WERI-Rb-1 (cell line): Measurements from ENCODE around the gene ALS2.

Experiments used
- DNase-seq: peaks from one replicate; pipeline ENCODE4 v3.0.0-alpha.2; 2020
- H3K27ac ChIP-seq: fragments of 250-450 bp; sonication (Bioruptor Pico); 2 replicates; pipeline ENCODE4 v1.5.1; 2020; ENCODE audit warnings: mild to moderate bottlenecking, moderate library complexity
- H3K27me3 ChIP-seq: fragments of 250-450 bp; sonication (Bioruptor Pico); 2 replicates; pipeline ENCODE4 v1.5.1; 2021; ENCODE audit warnings: mild to moderate bottlenecking, low read depth, moderate library complexity; ENCODE audit not compliant: insufficient read depth, severe bottlenecking
- H3K36me3 ChIP-seq: fragments of 250-450 bp; sonication (Bioruptor Pico); 2 replicates; pipeline ENCODE4 v1.5.1; 2020; ENCODE audit warnings: mild to moderate bottlenecking, moderate library complexity
- H3K4me3 ChIP-seq: 2 replicates; pipeline ENCODE4 v1.5.1; 2011; ENCODE audit warnings: low read depth, mild to moderate bottlenecking, control low read depth, low read length
- H3K9me3 ChIP-seq: fragments of 250-450 bp; sonication (Bioruptor Pico); 2 replicates; pipeline ENCODE4 v1.5.1; 2021; ENCODE audit warnings: mild to moderate bottlenecking, moderate library complexity; ENCODE audit not compliant: severe bottlenecking
- CTCF ChIP-seq: IDR thresholded peaks from 2 replicates; pipeline ENCODE4 v1.5.1; 2011; ENCODE audit warnings: low read depth, mild to moderate bottlenecking, control low read depth, inconsistent platforms, low read length

Gene ALS2

GRCh38 chr2:201699416-201699815, 81.3 kb downstream of the ALS2 start:
- DNase-seq: no peak
- Histone ChIP-seq H3K27me3 (no peaks in the 10 kb centered on the region), H3K36me3 (peaks cover 15% of the 10 kb centered on the region), H3K9me3 (no peaks in the 10 kb centered on the region), H3K27ac (peak overlapping the region; percentile 56), H3K4me3 (no peak overlapping the region)
- no peak for TF ChIP-seq CTCF

- Histone ChIP-seq H3K36me3 (peaks cover 9% of the 10 kb centered on the region), H3K9me3 (no peaks in the 10 kb centered on the region), H3K27ac (peak within 1 kb of the TSS; percentile 56), H3K4me3 (no peak within 1 kb of the TSS), H3K27me3 (no peaks in the 10 kb centered on the region)
- peak; percentile 59 for DNase-seq
- no peak for TF ChIP-seq CTCF
These were observed 82.0 kb downstream of the ALS2 start, which contains the start of gene MPP4 for GRCh38 chr2:201698588-201699226. TSS of gene MPP4 (minus strand) at chr2:201698644. CDS start at chr2:201693954, 4,690 bp downstream.

- Histone ChIP-seq H3K36me3 (peaks cover 2% of the 10 kb centered on the region; the same call in 1 of the 2 replicates), H3K27me3 (no peaks in the 10 kb centered on the region), H3K9me3 (no peaks in the 10 kb centered on the region), H3K27ac (peak overlapping the region; percentile 47), H3K4me3 (no peak overlapping the region)
- DNase-seq: no peak
- TF ChIP-seq CTCF: no peak
These were observed 82.8 kb downstream of the ALS2 start for GRCh38 chr2:201697899-201698298.

- TF ChIP-seq CTCF: no peak
- no peaks in the 10 kb centered on the region for H3K9me3 ChIP-seq
- H3K36me3 ChIP-seq: no peaks in the 10 kb centered on the region
- H3K27me3 ChIP-seq: no peaks in the 10 kb centered on the region
- H3K4me3 ChIP-seq: no peak overlapping the region
- H3K27ac ChIP-seq: no peak overlapping the region
- DNase-seq: no peak
These were observed 84.5 kb downstream of the ALS2 start for GRCh38 chr2:201696151-201696659.

GRCh38 chr2:201685156-201685555, 95.6 kb downstream of the ALS2 start:
- Histone ChIP-seq H3K36me3 (no peaks in the 10 kb centered on the region), H3K4me3 (no peak overlapping the region), H3K9me3 (no peaks in the 10 kb centered on the region), H3K27ac (no peak overlapping the region), H3K27me3 (no peaks in the 10 kb centered on the region)
- DNase-seq: no peak
- no peak for TF ChIP-seq CTCF

GRCh38 chr2:201680743-201681142, 100.0 kb downstream of the ALS2 start:
- peak; percentile 69 for TF ChIP-seq CTCF
- Histone ChIP-seq H3K9me3 (no peaks in the 10 kb centered on the region), H3K36me3 (no peaks in the 10 kb centered on the region), H3K4me3 (no peak overlapping the region), H3K27ac (no peak overlapping the region), H3K27me3 (no peaks in the 10 kb centered on the region)
- peak; percentile 61 for DNase-seq
